ENCODE results near the gene DDX20. TPM values are rescaled to one million over a fixed set of nuclear protein-coding genes. Genes with fewer than 3 reads are reported as not detected.

Gene DDX20
- polyA plus RNA-seq, 1 donor from 2014 or later, result 26.5 TPM

- Histone ChIP-seq H4K20me1 (ENCODE audit: insufficient read depth) (no peaks in the 10 kb centered on the region), H2AFZ (ENCODE audit: low read depth, low read length) (no peak overlapping the region), H3K27ac (ENCODE audit: low read length) (no peak overlapping the region), H3F3A (ENCODE audit: insufficient read depth, low read length, poor library complexity, severe bottlenecking) (no peaks in the 10 kb centered on the region), H3K9me2 (ENCODE audit: insufficient read depth, low read length) (no peaks in the 10 kb centered on the region), H3K4me3 (ENCODE audit: low read length) (no peak overlapping the region), H3K27me3 (ENCODE audit: insufficient read depth, low read depth, low read length) (no peaks in the 10 kb centered on the region), H3K9ac (ENCODE audit: low read length) (no peak overlapping the region), H3K4me2 (ENCODE audit: low read length) (no peak overlapping the region), H3K36me3 (ENCODE audit: insufficient read depth, low read length) (no peaks in the 10 kb centered on the region), H3K9me3 (ENCODE audit: low read length) (no peaks in the 10 kb centered on the region), H3K79me2 (replicated peaks; ENCODE audit: insufficient read depth, low read length) (no peaks in the 10 kb centered on the region)
- TF ChIP-seq RAD21 (conservative IDR thresholded peaks at IDR 0.05) (no peak), POLR2AphosphoS5 (IDR thresholded peaks at IDR 0.05) (no peak), SMC3 (conservative IDR thresholded peaks at IDR 0.05; ENCODE audit: poor library complexity) (no peak), EZH2 (IDR thresholded peaks at IDR 0.05; ENCODE audit: borderline replicate concordance, insufficient read depth, low read length, poor library complexity, severe bottlenecking) (no peak), CTCF (IDR thresholded peaks at IDR 0.05; ENCODE audit: poor library complexity, severe bottlenecking) (no peak), REST (IDR thresholded peaks at IDR 0.05; ENCODE audit: borderline replicate concordance) (no peak), MXI1 (conservative IDR thresholded peaks at IDR 0.05; ENCODE audit: poor library complexity, severe bottlenecking) (no peak), TAF1 (IDR thresholded peaks at IDR 0.05; ENCODE audit: low read depth) (no peak)
These were observed 21.2 kb downstream of the DDX20 start for GRCh38 chr1:111776861-111777260.

- Histone ChIP-seq H3K27me3 (ENCODE audit: insufficient read depth, low read depth, low read length) (no peaks in the 10 kb centered on the region), H3K27ac (ENCODE audit: low read length) (no peak overlapping the region)
These were observed 21.6 kb downstream of the DDX20 start for GRCh38 chr1:111777301-111777700.

More at GRCh38 chr1:111777301-111777700, 21.6 kb downstream of the DDX20 start:
- TF ChIP-seq MXI1 (conservative IDR thresholded peaks at IDR 0.05; ENCODE audit: poor library complexity, severe bottlenecking) (no peak), EZH2 (IDR thresholded peaks at IDR 0.05; ENCODE audit: borderline replicate concordance, insufficient read depth, low read length, poor library complexity, severe bottlenecking) (no peak), POLR2AphosphoS5 (IDR thresholded peaks at IDR 0.05) (no peak), REST (IDR thresholded peaks at IDR 0.05; ENCODE audit: borderline replicate concordance) (no peak), EP300 (conservative IDR thresholded peaks at IDR 0.05; ENCODE audit: poor library complexity, severe bottlenecking) (no peak), RAD21 (conservative IDR thresholded peaks at IDR 0.05) (no peak), CTCF (IDR thresholded peaks at IDR 0.05; ENCODE audit: poor library complexity, severe bottlenecking) (no peak), SMC3 (conservative IDR thresholded peaks at IDR 0.05; ENCODE audit: poor library complexity) (no peak), TAF1 (IDR thresholded peaks at IDR 0.05; ENCODE audit: low read depth) (no peak)
- Histone ChIP-seq H3K79me2 (replicated peaks; ENCODE audit: insufficient read depth, low read length) (no peaks in the 10 kb centered on the region), H3K9me2 (ENCODE audit: insufficient read depth, low read length) (no peaks in the 10 kb centered on the region), H3K4me2 (ENCODE audit: low read length) (no peak overlapping the region), H3F3A (ENCODE audit: insufficient read depth, low read length, poor library complexity, severe bottlenecking) (no peaks in the 10 kb centered on the region), H3K9ac (ENCODE audit: low read length) (no peak overlapping the region), H4K20me1 (ENCODE audit: insufficient read depth) (no peaks in the 10 kb centered on the region), H2AFZ (ENCODE audit: low read depth, low read length) (no peak overlapping the region), H3K9me3 (ENCODE audit: low read length) (no peaks in the 10 kb centered on the region), H3K36me3 (ENCODE audit: insufficient read depth, low read length) (no peaks in the 10 kb centered on the region), H3K4me3 (ENCODE audit: low read length) (no peak overlapping the region)

Data from neural cell (in vitro differentiated cells).